ENCODE results near the gene SH3PXD2A.
"Not testable (repeated sequence)": the region's sequence is repeated elsewhere in the genome, so short reads cannot be mapped to it uniquely, and the experiment has no call there.

SH3PXD2A gene

GRCh38 chr10:103733045-103733419 is 122.3 kb downstream of the SH3PXD2A start:
- FAIRE-seq (no peak), DNase-seq (ENCODE audit: insufficient read length) (no peak)
- TF ChIP-seq TAF1 (IDR thresholded peaks at IDR 0.05; ENCODE audit: borderline replicate concordance, low read depth, low read length) (no peak), POLR2AphosphoS5 (IDR thresholded peaks at IDR 0.05; ENCODE audit: low read depth, low read length) (no peak), POLR2A (IDR thresholded peaks at IDR 0.05; ENCODE audit: low read depth, low read length) (no peak)

GRCh38 chr10:103732339-103733044 is 122.9 kb downstream of the SH3PXD2A start:
- no peak for FAIRE-seq
- TF ChIP-seq POLR2AphosphoS5 (IDR thresholded peaks at IDR 0.05; ENCODE audit: low read depth, low read length) (no peak), TAF1 (IDR thresholded peaks at IDR 0.05; ENCODE audit: borderline replicate concordance, low read depth, low read length) (no peak), POLR2A (IDR thresholded peaks at IDR 0.05; ENCODE audit: low read depth, low read length) (no peak)
- no peak for DNase-seq (ENCODE audit: insufficient read length)

- DNase-seq (ENCODE audit: insufficient read length): no peak
- no peak for FAIRE-seq
Observed at GRCh38 chr10:103731609-103732270, 123.6 kb downstream of the SH3PXD2A start.

GRCh38 chr10:103731026-103731425 is 124.3 kb downstream of the SH3PXD2A start:
- DNase-seq (ENCODE audit: insufficient read length); FAIRE-seq: not testable (repeated sequence)

More at GRCh38 chr10:103731609-103732270, 123.6 kb downstream of the SH3PXD2A start:
- TF ChIP-seq POLR2AphosphoS5 (IDR thresholded peaks at IDR 0.05; ENCODE audit: low read depth, low read length): no peak
- TF ChIP-seq TAF1 (IDR thresholded peaks at IDR 0.05; ENCODE audit: borderline replicate concordance, low read depth, low read length): no peak
- TF ChIP-seq POLR2A (IDR thresholded peaks at IDR 0.05; ENCODE audit: low read depth, low read length): no peak

- no peak for TF ChIP-seq POLR2AphosphoS5 (IDR thresholded peaks at IDR 0.05; ENCODE audit: low read depth, low read length)
- TF ChIP-seq POLR2A (IDR thresholded peaks at IDR 0.05; ENCODE audit: low read depth, low read length): no peak
- FAIRE-seq (no peak), DNase-seq (ENCODE audit: insufficient read length) (no peak)
Observed at GRCh38 chr10:103729851-103730250, 125.5 kb downstream of the SH3PXD2A start.

- FAIRE-seq (no peak), DNase-seq (ENCODE audit: insufficient read length) (no peak)
- TF ChIP-seq TAF1 (IDR thresholded peaks at IDR 0.05; ENCODE audit: borderline replicate concordance, low read depth, low read length) (no peak), POLR2AphosphoS5 (IDR thresholded peaks at IDR 0.05; ENCODE audit: low read depth, low read length) (no peak), POLR2A (IDR thresholded peaks at IDR 0.05; ENCODE audit: low read depth, low read length) (no peak)
Observed at GRCh38 chr10:103727991-103728689, 127.2 kb downstream of the SH3PXD2A start.

GRCh38 chr10:103727546-103727963 is 127.8 kb downstream of the SH3PXD2A start:
- FAIRE-seq: no peak

GRCh38 chr10:103726637-103727036 is 128.7 kb downstream of the SH3PXD2A start:
- TF ChIP-seq POLR2AphosphoS5 (IDR thresholded peaks at IDR 0.05; ENCODE audit: low read depth, low read length) (no peak), POLR2A (IDR thresholded peaks at IDR 0.05; ENCODE audit: low read depth, low read length) (no peak), TAF1 (IDR thresholded peaks at IDR 0.05; ENCODE audit: borderline replicate concordance, low read depth, low read length) (no peak)
- no peak for FAIRE-seq
- no peak for DNase-seq (ENCODE audit: insufficient read length)

More at GRCh38 chr10:103727546-103727963, 127.8 kb downstream of the SH3PXD2A start:
- no peak for DNase-seq (ENCODE audit: insufficient read length)
- TF ChIP-seq TAF1 (IDR thresholded peaks at IDR 0.05; ENCODE audit: borderline replicate concordance, low read depth, low read length) (no peak), POLR2AphosphoS5 (IDR thresholded peaks at IDR 0.05; ENCODE audit: low read depth, low read length) (no peak), POLR2A (IDR thresholded peaks at IDR 0.05; ENCODE audit: low read depth, low read length) (no peak)

GRCh38 chr10:103725242-103725641 is 130.1 kb downstream of the SH3PXD2A start:
- TF ChIP-seq TAF1 (IDR thresholded peaks at IDR 0.05; ENCODE audit: borderline replicate concordance, low read depth, low read length): no peak
- no peak for TF ChIP-seq POLR2A (IDR thresholded peaks at IDR 0.05; ENCODE audit: low read depth, low read length)
- TF ChIP-seq POLR2AphosphoS5 (IDR thresholded peaks at IDR 0.05; ENCODE audit: low read depth, low read length): no peak
- FAIRE-seq (no peak), DNase-seq (ENCODE audit: insufficient read length) (no peak)

GRCh38 chr10:103724771-103725170 is 130.6 kb downstream of the SH3PXD2A start:
- DNase-seq (ENCODE audit: insufficient read length) (no peak), FAIRE-seq (no peak)
- no peak for TF ChIP-seq POLR2AphosphoS5 (IDR thresholded peaks at IDR 0.05; ENCODE audit: low read depth, low read length)
- TF ChIP-seq TAF1 (IDR thresholded peaks at IDR 0.05; ENCODE audit: borderline replicate concordance, low read depth, low read length): no peak
- TF ChIP-seq POLR2A (IDR thresholded peaks at IDR 0.05; ENCODE audit: low read depth, low read length): no peak

GRCh38 chr10:103724074-103724473 is 131.3 kb downstream of the SH3PXD2A start:
- DNase-seq (ENCODE audit: insufficient read length) (no peak), FAIRE-seq (no peak)
- TF ChIP-seq POLR2AphosphoS5 (IDR thresholded peaks at IDR 0.05; ENCODE audit: low read depth, low read length) (no peak), TAF1 (IDR thresholded peaks at IDR 0.05; ENCODE audit: borderline replicate concordance, low read depth, low read length) (no peak), POLR2A (IDR thresholded peaks at IDR 0.05; ENCODE audit: low read depth, low read length) (no peak)

- TF ChIP-seq TAF1 (IDR thresholded peaks at IDR 0.05; ENCODE audit: borderline replicate concordance, low read depth, low read length) (no peak), POLR2AphosphoS5 (IDR thresholded peaks at IDR 0.05; ENCODE audit: low read depth, low read length) (no peak), POLR2A (IDR thresholded peaks at IDR 0.05; ENCODE audit: low read depth, low read length) (no peak)
- FAIRE-seq (no peak), DNase-seq (ENCODE audit: insufficient read length) (no peak)
Observed at GRCh38 chr10:103723557-103723956, 131.8 kb downstream of the SH3PXD2A start.
